ENCODE results near the gene LMBRD2. TPM values are rescaled to one million over a fixed set of nuclear protein-coding genes. Genes with fewer than 3 reads are reported as not detected.

Gene LMBRD2
- total and polyA plus RNA-seq, 2 donors (not counting 3 experiments of a cell fraction or from before 2014, with no cell fraction given): 1.2 to 5.2 TPM

DNA sequence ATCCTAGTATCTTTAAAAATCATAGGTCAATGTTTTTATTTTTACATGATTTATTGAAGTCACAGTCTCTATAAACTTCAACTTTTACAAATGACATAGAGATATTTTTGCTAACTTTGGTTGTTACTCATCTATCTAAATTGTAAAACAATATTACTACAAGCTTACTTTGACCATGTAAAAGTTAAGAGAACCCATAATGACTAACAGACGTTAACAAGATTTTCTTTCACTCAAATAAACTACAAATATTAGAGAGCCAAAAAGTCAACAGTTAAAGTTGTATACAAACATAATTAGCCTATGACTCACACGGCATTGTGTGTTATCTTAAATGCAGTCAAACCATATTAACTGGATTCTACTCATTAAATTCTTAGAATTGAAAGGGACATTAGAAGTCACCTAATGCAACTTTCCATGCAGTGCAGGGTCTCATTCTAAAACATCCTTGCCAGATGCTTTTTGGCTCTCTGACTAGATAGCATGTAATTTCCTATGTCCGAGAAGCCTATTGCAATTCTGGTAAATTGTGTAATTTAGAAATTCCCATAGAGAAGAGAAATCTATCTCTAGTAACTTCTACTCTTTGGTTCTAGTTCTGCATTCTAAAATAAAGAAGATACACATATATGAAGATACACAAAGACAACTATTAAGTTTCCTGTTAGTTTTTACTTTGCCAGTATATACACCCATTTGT, 42.8 kb downstream of the LMBRD2 start:
- H3K9me1 ChIP-seq (replicated peaks; ENCODE audit: control insufficient read depth, extremely low read depth, insufficient read depth, low read length): peaks cover 2% of the 10 kb centered on the region
- H3K79me2 ChIP-seq (ENCODE audit: control insufficient read depth, insufficient read depth, low read length): no peaks in the 10 kb centered on the region
- CTCF ChIA-PET: interaction anchor here (1.0 kb wide), 1 partner anchor 30 kb away, joined by 3 read pairs; no protein-coding TSS in a partner anchor
- no TSS peak for BruUV-seq (replicated peaks)
- no peak overlapping the region for H3K9ac ChIP-seq (replicated peaks; ENCODE audit: extremely low read depth, insufficient read depth, low read length)
- no peak for FAIRE-seq
- no peaks in the 10 kb centered on the region for H3K36me3 ChIP-seq (ENCODE audit: control insufficient read depth in 2 of 2, extremely low read depth in 1 of 2, insufficient read depth in 2 of 2, low read length in 2 of 2)
- POLR2A ChIA-PET: no interaction called here
- no peaks in the 10 kb centered on the region for H3K9me3 ChIP-seq (replicated peaks; ENCODE audit: control insufficient read depth, insufficient read depth, low read length)
- dilution Hi-C loops (cut with MboI; ENCODE audit: extremely low pct_ligation_motif_present, low sequenced_read_pairs) (no loop called here), intact Hi-C loops (cut with micrococcal nuclease) (no loop called here)
- no peaks in the 10 kb centered on the region for H3K27me3 ChIP-seq (ENCODE audit: control insufficient read depth in 2 of 2, insufficient read depth in 2 of 2, low read length in 2 of 2)
- no peak overlapping the region for H3K4me2 ChIP-seq (ENCODE audit: insufficient read depth, low read length)
- no peak for DNase-seq (ENCODE audit: low read depth, low spot score)
- H4K20me1 ChIP-seq (replicated peaks; ENCODE audit: control insufficient read depth, extremely low read depth, insufficient read depth, low read length): no peaks in the 10 kb centered on the region
- H3K27ac ChIP-seq (ENCODE audit: insufficient read depth, low read depth, low read length): no peak overlapping the region
- no peak overlapping the region for H3K4me3 ChIP-seq (replicated peaks in 1 of 3; ENCODE audit: insufficient read depth in 1 of 3, low read depth in 1 of 3, low read length in 3 of 3)
- no peak for TF ChIP-seq JUN (IDR thresholded peaks at IDR 0.05; ENCODE audit: borderline replicate concordance, insufficient read depth, insufficient read length, low read depth)
- TF ChIP-seq POLR2A (IDR thresholded peaks at IDR 0.05; ENCODE audit: low read depth, low read length): no peak
- TF ChIP-seq, protein P1, sequence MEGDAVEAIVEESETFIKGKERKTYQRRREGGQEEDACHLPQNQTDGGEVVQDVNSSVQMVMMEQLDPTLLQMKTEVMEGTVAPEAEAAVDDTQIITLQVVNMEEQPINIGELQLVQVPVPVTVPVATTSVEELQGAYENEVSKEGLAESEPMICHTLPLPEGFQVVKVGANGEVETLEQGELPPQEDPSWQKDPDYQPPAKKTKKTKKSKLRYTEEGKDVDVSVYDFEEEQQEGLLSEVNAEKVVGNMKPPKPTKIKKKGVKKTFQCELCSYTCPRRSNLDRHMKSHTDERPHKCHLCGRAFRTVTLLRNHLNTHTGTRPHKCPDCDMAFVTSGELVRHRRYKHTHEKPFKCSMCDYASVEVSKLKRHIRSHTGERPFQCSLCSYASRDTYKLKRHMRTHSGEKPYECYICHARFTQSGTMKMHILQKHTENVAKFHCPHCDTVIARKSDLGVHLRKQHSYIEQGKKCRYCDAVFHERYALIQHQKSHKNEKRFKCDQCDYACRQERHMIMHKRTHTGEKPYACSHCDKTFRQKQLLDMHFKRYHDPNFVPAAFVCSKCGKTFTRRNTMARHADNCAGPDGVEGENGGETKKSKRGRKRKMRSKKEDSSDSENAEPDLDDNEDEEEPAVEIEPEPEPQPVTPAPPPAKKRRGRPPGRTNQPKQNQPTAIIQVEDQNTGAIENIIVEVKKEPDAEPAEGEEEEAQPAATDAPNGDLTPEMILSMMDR (IDR thresholded peaks at IDR 0.05; ENCODE audit: extremely low read depth in 1 of 2, insufficient read depth in 1 of 2, low read depth in 1 of 2, low read length in 2 of 2): no peak
- TF ChIP-seq FOS (IDR thresholded peaks at IDR 0.05; ENCODE audit: borderline replicate concordance, insufficient read depth, low read length): no peak
- no peak for TF ChIP-seq EZH2 (IDR thresholded peaks at IDR 0.05; ENCODE audit: borderline replicate concordance, low read depth, low read length, severe bottlenecking)
- TF ChIP-seq POLR2AphosphoS5 (IDR thresholded peaks at IDR 0.05; ENCODE audit: insufficient read depth, low read depth, low read length): no peak
- TF ChIP-seq, protein P2, sequence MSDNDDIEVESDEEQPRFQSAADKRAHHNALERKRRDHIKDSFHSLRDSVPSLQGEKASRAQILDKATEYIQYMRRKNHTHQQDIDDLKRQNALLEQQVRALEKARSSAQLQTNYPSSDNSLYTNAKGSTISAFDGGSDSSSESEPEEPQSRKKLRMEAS (IDR thresholded peaks at IDR 0.05; ENCODE audit: insufficient read depth, insufficient read length): no peak
- TF ChIP-seq MYC (IDR thresholded peaks at IDR 0.05; ENCODE audit: low read depth, low read length): no peak
- no peak for TF ChIP-seq GATA2 (IDR thresholded peaks at IDR 0.05; ENCODE audit: insufficient read depth, insufficient read length, low read depth, low read length)
- no peak overlapping the region for H2AFZ ChIP-seq (ENCODE audit: low read depth, low read length)
- H3K4me1 ChIP-seq (ENCODE audit: control insufficient read depth, extremely low read depth, insufficient read depth, low read length): no peaks in the 10 kb centered on the region

All from endothelial cell of umbilical vein (primary cell).